Measurements from ENCODE around the gene ASXL1. TPM values are rescaled to one million over a fixed set of nuclear protein-coding genes. Genes with fewer than 3 reads are reported as not detected.

ASXL1 gene
- total and polyA plus RNA-seq, 3 experiments from 2014 or later: 19.8 to 133 (median 131) TPM

- no peaks in the 10 kb centered on the region for H3K9me3 ChIP-seq (ENCODE audit: low read length)
- no peaks in the 10 kb centered on the region for H3K27me3 Mint-ChIP-seq
Measured at GRCh38 chr20:32421290-32421689, 63.2 kb downstream of the ASXL1 start.

GRCh38 chr20:32427996-32428395 is 69.9 kb downstream of the ASXL1 start:
- Mint-ChIP-seq H3K4me1 (peaks cover 14 to 23% (median 21%) of the 10 kb centered on the region in 3 donors), H3K4me3 (no peak overlapping the region), H3K27me3 (no peaks in the 10 kb centered on the region), H3K9me3 (no peaks in the 10 kb centered on the region), H3K27ac (peak overlapping the region in 4 of 8 donors; percentile 48 to 85 (median 60)), H3K36me3 (peaks cover 3 to 72% (median 20%) of the 10 kb centered on the region in 3 donors)
- H3K36me3 ChIP-seq (ENCODE audit: insufficient read depth, low read length): peaks cover 43% of the 10 kb centered on the region
- H3K4me3 ChIP-seq (ENCODE audit: low read length): no peak overlapping the region
- ChIA-PET CTCF (no interaction called here), POLR2A (interaction anchor here (0.7 kb wide), 1 partner anchor 183 kb away, joined by 13 read pairs; no protein-coding TSS in a partner anchor)
- no peak for DNase-seq
- no peak overlapping the region for H3K27ac ChIP-seq (ENCODE audit: low read depth, low read length)
- H3K9me3 ChIP-seq (ENCODE audit: low read length): no peaks in the 10 kb centered on the region
- no peaks in the 10 kb centered on the region for H3K27me3 ChIP-seq (ENCODE audit: insufficient read depth, low read length, poor library complexity, severe bottlenecking)
- no peaks in the 10 kb centered on the region for H3K4me1 ChIP-seq (ENCODE audit: insufficient read depth, low read length)

More at GRCh38 chr20:32421290-32421689, 63.2 kb downstream of the ASXL1 start:
- Histone ChIP-seq H3K36me3 (ENCODE audit: insufficient read depth, low read length) (no peaks in the 10 kb centered on the region), H3K4me3 (ENCODE audit: low read length) (no peak overlapping the region), H3K4me1 (ENCODE audit: insufficient read depth, low read length) (no peaks in the 10 kb centered on the region), H3K27me3 (ENCODE audit: insufficient read depth, low read length, poor library complexity, severe bottlenecking) (no peaks in the 10 kb centered on the region), H3K27ac (ENCODE audit: low read depth, low read length) (no peak overlapping the region)
- Mint-ChIP-seq H3K36me3 (peaks cover 0 to 25% (median 4%) of the 10 kb centered on the region in 3 donors), H3K9me3 (no peaks in the 10 kb centered on the region), H3K27ac (no peak overlapping the region), H3K4me3 (no peak overlapping the region), H3K4me1 (peaks cover 28 to 58% (median 39%) of the 10 kb centered on the region in 3 donors)
- ChIA-PET POLR2A (no interaction called here), CTCF (interaction anchor here (1.6 kb wide), 1 partner anchor 11 kb away, joined by 5 read pairs; no protein-coding TSS in a partner anchor)
- no peak for DNase-seq

- Mint-ChIP-seq H3K36me3 (peaks cover 6 to 84% (median 26%) of the 10 kb centered on the region in 3 donors), H3K27me3 (peaks cover 0 to 4% of the 10 kb centered on the region in 2 donors), H3K4me1 (peaks cover 14 to 21% (median 19%) of the 10 kb centered on the region in 3 donors), H3K4me3 (no peak overlapping the region), H3K9me3 (no peaks in the 10 kb centered on the region), H3K27ac (peak overlapping the region in 6 of 8 donors; percentile 15 to 47 (median 38))
- H3K9me3 ChIP-seq (ENCODE audit: low read length): no peaks in the 10 kb centered on the region
- no peak overlapping the region for H3K4me3 ChIP-seq (ENCODE audit: low read length)
- no peaks in the 10 kb centered on the region for H3K4me1 ChIP-seq (ENCODE audit: insufficient read depth, low read length)
- H3K27ac ChIP-seq (ENCODE audit: low read depth, low read length): no peak overlapping the region
- POLR2A ChIA-PET: no interaction called here
- peaks cover 54% of the 10 kb centered on the region for H3K36me3 ChIP-seq (ENCODE audit: insufficient read depth, low read length)
- no peaks in the 10 kb centered on the region for H3K27me3 ChIP-seq (ENCODE audit: insufficient read depth, low read length, poor library complexity, severe bottlenecking)
- CTCF ChIA-PET: no interaction called here
- DNase-seq: no peak
Measured at GRCh38 chr20:32429343-32429742, 71.2 kb downstream of the ASXL1 start.

GRCh38 chr20:32429745-32430360 is 71.7 kb downstream of the ASXL1 start:
- Mint-ChIP-seq H3K27me3 (peaks cover 0 to 4% of the 10 kb centered on the region in 2 donors), H3K4me3 (no peak overlapping the region), H3K27ac (peak overlapping the region in 3 of 8 donors; percentile 15 to 42 (median 27)), H3K36me3 (peaks cover 6 to 88% (median 26%) of the 10 kb centered on the region in 3 donors), H3K4me1 (peaks cover 14 to 19% (median 17%) of the 10 kb centered on the region in 3 donors), H3K9me3 (no peaks in the 10 kb centered on the region)
- no peak overlapping the region for H3K4me3 ChIP-seq (ENCODE audit: low read length)
- no peaks in the 10 kb centered on the region for H3K27me3 ChIP-seq (ENCODE audit: insufficient read depth, low read length, poor library complexity, severe bottlenecking)
- DNase-seq: no peak
- H3K27ac ChIP-seq (ENCODE audit: low read depth, low read length): no peak overlapping the region
- POLR2A ChIA-PET: interaction anchor here (0.6 kb wide), 1 partner anchor 200 kb away, joined by 4 read pairs; no protein-coding TSS in a partner anchor
- CTCF ChIA-PET: no interaction called here
- no peaks in the 10 kb centered on the region for H3K4me1 ChIP-seq (ENCODE audit: insufficient read depth, low read length)
- H3K9me3 ChIP-seq (ENCODE audit: low read length): no peaks in the 10 kb centered on the region
- H3K36me3 ChIP-seq (ENCODE audit: insufficient read depth, low read length): peaks cover 57% of the 10 kb centered on the region

- H3K9me3 ChIP-seq (ENCODE audit: low read length): no peaks in the 10 kb centered on the region
- H3K4me1 Mint-ChIP-seq: peaks cover 5 to 10% (median 6%) of the 10 kb centered on the region in 3 donors
- no peak overlapping the region for H3K4me3 Mint-ChIP-seq
- H3K36me3 Mint-ChIP-seq: peaks cover 6 to 95% (median 24%) of the 10 kb centered on the region in 3 donors
- peaks cover 0 to 4% of the 10 kb centered on the region in 2 donors for H3K27me3 Mint-ChIP-seq
- POLR2A ChIA-PET: no interaction called here
- H3K9me3 Mint-ChIP-seq: no peaks in the 10 kb centered on the region
- peaks cover 73% of the 10 kb centered on the region for H3K36me3 ChIP-seq (ENCODE audit: insufficient read depth, low read length)
- H3K27ac ChIP-seq (ENCODE audit: low read depth, low read length): no peak overlapping the region
- no peak for DNase-seq
- H3K4me1 ChIP-seq (ENCODE audit: insufficient read depth, low read length): no peaks in the 10 kb centered on the region
- no peak overlapping the region for H3K4me3 ChIP-seq (ENCODE audit: low read length)
- H3K27ac Mint-ChIP-seq: peak overlapping the region in 3 of 8 donors; percentile 15 to 51 (median 27)
- H3K27me3 ChIP-seq (ENCODE audit: insufficient read depth, low read length, poor library complexity, severe bottlenecking): no peaks in the 10 kb centered on the region
- CTCF ChIA-PET: interaction anchor here (1.9 kb wide), 1 partner anchor 11 kb away, joined by 5 read pairs; no protein-coding TSS in a partner anchor
Measured at GRCh38 chr20:32431457-32431856, 73.3 kb downstream of the ASXL1 start.

- no peak for DNase-seq
- Histone ChIP-seq H3K27ac (ENCODE audit: low read depth, low read length) (no peak overlapping the region), H3K27me3 (ENCODE audit: insufficient read depth, low read length, poor library complexity, severe bottlenecking) (no peaks in the 10 kb centered on the region), H3K4me3 (ENCODE audit: low read length) (no peak overlapping the region), H3K36me3 (ENCODE audit: insufficient read depth, low read length) (peaks cover 81% of the 10 kb centered on the region), H3K9me3 (ENCODE audit: low read length) (no peaks in the 10 kb centered on the region), H3K4me1 (ENCODE audit: insufficient read depth, low read length) (no peaks in the 10 kb centered on the region)
- ChIA-PET POLR2A (no interaction called here), CTCF (interaction anchor here (1.6 to 1.9 kb wide), 2 partner anchors 11 to 221 kb away, joined by 3 to 5 read pairs; no protein-coding TSS in a partner anchor)
- Mint-ChIP-seq H3K27ac (peak overlapping the region in 3 of 8 donors; percentile 26 to 83 (median 29)), H3K27me3 (peaks cover 0 to 4% of the 10 kb centered on the region in 2 donors), H3K4me1 (peaks cover 1 to 5% (median 4%) of the 10 kb centered on the region in 3 donors), H3K9me3 (no peaks in the 10 kb centered on the region), H3K4me3 (no peak overlapping the region), H3K36me3 (peaks cover 6 to 99% (median 24%) of the 10 kb centered on the region in 3 donors)
Measured at GRCh38 chr20:32432277-32432676, 74.1 kb downstream of the ASXL1 start.

- no peak for DNase-seq
- no peak overlapping the region for H3K4me3 Mint-ChIP-seq
- no peaks in the 10 kb centered on the region for H3K9me3 Mint-ChIP-seq
- Histone ChIP-seq H3K36me3 (ENCODE audit: insufficient read depth, low read length) (peaks cover 87% of the 10 kb centered on the region), H3K4me3 (ENCODE audit: low read length) (no peak overlapping the region), H3K9me3 (ENCODE audit: low read length) (no peaks in the 10 kb centered on the region), H3K27me3 (ENCODE audit: insufficient read depth, low read length, poor library complexity, severe bottlenecking) (no peaks in the 10 kb centered on the region), H3K4me1 (ENCODE audit: insufficient read depth, low read length) (no peaks in the 10 kb centered on the region), H3K27ac (ENCODE audit: low read depth, low read length) (no peak overlapping the region)
- peaks cover 0 to 4% of the 10 kb centered on the region in 2 donors for H3K27me3 Mint-ChIP-seq
- no peaks in the 10 kb centered on the region for H3K4me1 Mint-ChIP-seq
- peaks cover 3 to 98% (median 19%) of the 10 kb centered on the region in 3 donors for H3K36me3 Mint-ChIP-seq
- CTCF ChIA-PET: interaction anchor here (1.6 kb wide), 1 partner anchor 219 kb away, joined by 3 read pairs; no protein-coding TSS in a partner anchor
- H3K27ac Mint-ChIP-seq: no peak overlapping the region
- POLR2A ChIA-PET: no interaction called here
Measured at GRCh38 chr20:32433311-32434021, 75.3 kb downstream of the ASXL1 start.

- Mint-ChIP-seq H3K4me3 (no peak overlapping the region), H3K36me3 (peaks cover 3 to 98% (median 16%) of the 10 kb centered on the region in 3 donors), H3K27ac (peak overlapping the region in 1 of 8 donors; percentile 32), H3K4me1 (no peaks in the 10 kb centered on the region), H3K27me3 (peaks cover 0 to 4% of the 10 kb centered on the region in 2 donors), H3K9me3 (no peaks in the 10 kb centered on the region)
- no peak overlapping the region for H3K27ac ChIP-seq (ENCODE audit: low read depth, low read length)
- no peak overlapping the region for H3K4me3 ChIP-seq (ENCODE audit: low read length)
- no peaks in the 10 kb centered on the region for H3K27me3 ChIP-seq (ENCODE audit: insufficient read depth, low read length, poor library complexity, severe bottlenecking)
- ChIA-PET POLR2A (no interaction called here), CTCF (no interaction called here)
- no peaks in the 10 kb centered on the region for H3K4me1 ChIP-seq (ENCODE audit: insufficient read depth, low read length)
- peaks cover 83% of the 10 kb centered on the region for H3K36me3 ChIP-seq (ENCODE audit: insufficient read depth, low read length)
- no peaks in the 10 kb centered on the region for H3K9me3 ChIP-seq (ENCODE audit: low read length)
- DNase-seq: no peak
Measured at GRCh38 chr20:32434434-32434833, 76.3 kb downstream of the ASXL1 start.

Measured in CD8-positive, alpha-beta memory T cell (primary cell).